ENCODE data around the gene ATOH8.

GRCh38 chr2:85800586-85800985, 46.8 kb downstream of the ATOH8 start:
- no peak for TF ChIP-seq CTCF (IDR thresholded peaks at IDR 0.05)
- TF ChIP-seq EZH2 (IDR thresholded peaks at IDR 0.05; ENCODE audit: borderline replicate concordance, insufficient read depth, low read depth, low read length, poor library complexity, severe bottlenecking): no peak
